GM19397 (cell line): Measurements from ENCODE around the gene KCNN3.

Experiments used
- ATAC-seq: cut with Tn5 transposase; IDR thresholded peaks from one replicate; pipeline ENCODE4 v1.9.1; 2021; ENCODE audit warnings: mild to moderate bottlenecking, moderate library complexity; ENCODE audit not compliant: unreplicated experiment

KCNN3 gene

GRCh38 chr1:154753426-154753825, 116.7 kb downstream of the KCNN3 start:
- no peak for ATAC-seq

GRCh38 chr1:154752273-154753030, 117.6 kb downstream of the KCNN3 start:
- no peak for ATAC-seq

DNA sequence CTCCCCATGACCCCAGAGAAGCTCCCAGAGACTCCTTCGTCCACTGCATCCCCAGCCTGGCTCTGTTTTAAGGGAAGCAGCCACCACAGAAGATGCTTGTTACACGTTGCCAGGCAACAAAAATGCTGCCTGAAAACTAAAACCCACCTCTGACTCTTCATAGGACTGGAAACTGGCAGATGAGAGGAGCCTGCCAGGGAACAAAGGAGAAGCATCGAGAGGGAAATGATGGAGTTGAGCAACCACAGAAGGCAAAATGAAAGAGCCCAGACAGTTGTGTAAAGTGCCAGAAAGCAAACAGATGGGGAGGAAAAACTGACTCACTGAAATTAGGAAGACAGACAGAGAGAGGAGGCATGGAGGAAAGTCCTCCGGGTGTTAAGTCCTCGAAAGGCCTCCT, 118.4 kb downstream of the KCNN3 start:
- ATAC-seq: no peak

DNA sequence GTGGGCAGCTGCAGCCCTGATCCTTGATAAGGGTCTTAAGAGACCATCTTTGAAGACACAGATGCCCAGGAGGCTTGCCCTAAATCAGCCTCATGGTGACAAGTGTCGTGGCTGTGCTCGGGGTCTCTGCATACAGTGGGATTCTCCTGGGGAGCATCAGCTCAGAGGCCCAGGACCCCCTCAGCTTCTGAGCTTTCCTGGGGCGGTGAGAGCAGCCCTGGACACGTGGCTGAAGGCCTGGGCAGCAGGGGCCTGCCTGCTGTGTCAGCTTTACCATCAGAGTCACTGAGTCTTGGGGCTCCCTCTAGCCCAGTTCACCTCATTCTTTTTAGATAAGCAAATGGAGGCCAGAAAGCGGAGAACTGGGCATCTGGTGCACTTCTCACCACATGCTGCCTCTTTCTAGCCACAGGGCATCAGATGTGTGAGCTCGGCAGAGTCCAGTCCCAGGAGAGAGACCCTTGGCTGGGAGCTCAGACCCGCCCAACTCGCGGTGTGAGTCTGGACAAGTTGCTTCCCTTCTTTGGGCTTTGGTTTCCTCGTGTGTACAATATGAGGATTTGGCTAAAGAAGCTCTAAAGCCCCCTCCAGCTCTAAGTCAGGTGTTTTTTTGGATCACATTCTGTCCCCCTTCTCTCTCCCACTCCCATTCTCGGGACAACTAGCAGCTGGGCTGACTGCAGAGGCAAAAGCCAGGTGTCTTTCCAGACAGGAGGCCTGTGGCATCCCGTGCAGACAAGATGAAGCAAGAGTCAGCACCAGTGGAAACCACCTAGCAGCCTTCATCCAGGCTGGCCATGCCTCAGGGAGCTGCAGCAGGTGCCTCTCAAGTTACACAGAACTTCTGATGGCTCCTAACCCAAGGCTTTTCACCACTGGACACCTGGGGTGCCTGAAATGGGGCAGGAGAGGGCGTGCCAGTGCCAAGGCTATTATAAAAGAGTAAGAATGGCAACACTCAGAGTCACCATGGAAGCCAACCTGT, 119.1 kb downstream of the KCNN3 start:
- ATAC-seq: no peak

DNA sequence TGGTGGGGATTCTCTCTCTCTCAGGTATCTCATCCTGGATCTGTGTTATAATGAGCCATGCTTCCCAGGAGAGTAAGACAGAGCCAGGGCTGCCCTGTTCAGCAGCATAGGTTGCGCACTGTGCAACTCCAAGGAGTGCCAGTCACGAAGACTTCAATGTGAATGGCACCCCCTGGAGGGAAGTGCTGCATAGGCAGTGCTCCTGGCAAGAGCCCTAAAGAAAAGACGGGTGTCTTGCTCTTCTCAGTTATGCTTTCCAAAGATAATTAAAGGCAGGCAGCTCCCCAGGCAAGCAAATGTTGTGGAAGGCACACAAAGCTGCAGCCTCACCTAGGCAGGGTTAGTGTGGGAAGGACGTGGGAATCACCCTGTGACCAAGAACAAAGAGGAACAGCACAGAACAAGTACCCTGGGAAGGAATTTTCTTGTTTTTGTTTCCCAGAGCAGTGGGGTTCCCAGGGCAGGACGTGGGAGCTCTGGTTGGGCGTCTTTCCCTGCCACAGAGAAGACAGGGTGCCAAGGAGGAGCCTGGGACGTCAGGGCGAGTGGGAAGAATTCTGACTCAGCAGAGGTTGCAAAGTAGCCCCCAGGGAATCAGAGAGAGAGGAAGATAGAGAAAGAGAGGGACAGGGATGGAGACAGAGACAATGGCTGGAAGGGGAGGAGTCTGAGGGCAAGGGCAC, 120.9 kb downstream of the KCNN3 start:
- no peak for ATAC-seq

GRCh38 chr1:154748405-154748775, 121.7 kb downstream of the KCNN3 start:
- ATAC-seq: no peak

DNA sequence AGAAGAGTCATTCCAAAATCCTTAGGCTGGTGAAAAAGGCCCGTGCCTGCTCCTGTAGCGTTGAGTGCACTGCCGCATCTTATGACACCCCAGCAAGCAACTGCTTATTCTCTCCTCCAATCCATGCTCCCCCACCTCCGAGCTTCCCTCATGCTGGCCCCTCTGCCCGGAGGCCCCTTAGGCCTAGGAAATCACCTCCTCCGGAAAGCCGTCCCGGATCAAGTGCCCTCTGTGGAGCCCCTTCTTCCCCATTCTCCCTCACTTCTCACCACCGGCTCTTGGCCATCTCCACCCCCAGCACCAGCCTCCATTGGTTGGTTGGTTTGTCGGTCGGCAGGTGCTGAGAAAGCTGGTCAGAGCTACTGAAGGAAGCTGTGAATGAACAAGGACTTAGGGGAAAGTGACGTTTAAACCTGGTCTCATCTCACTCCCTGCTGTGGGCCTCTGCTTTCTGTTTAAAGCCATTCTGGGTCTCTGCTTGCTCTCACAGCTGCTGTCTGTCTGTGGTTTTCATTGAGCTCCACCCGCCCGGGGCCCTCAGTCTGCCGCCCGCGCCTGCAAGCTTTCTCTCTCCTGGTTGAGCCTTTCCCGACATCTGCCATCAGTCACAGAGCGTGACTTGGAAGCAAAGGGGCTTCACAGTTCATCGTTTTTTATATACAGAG, 122.2 kb downstream of the KCNN3 start:
- peak; percentile 72 for ATAC-seq

DNA sequence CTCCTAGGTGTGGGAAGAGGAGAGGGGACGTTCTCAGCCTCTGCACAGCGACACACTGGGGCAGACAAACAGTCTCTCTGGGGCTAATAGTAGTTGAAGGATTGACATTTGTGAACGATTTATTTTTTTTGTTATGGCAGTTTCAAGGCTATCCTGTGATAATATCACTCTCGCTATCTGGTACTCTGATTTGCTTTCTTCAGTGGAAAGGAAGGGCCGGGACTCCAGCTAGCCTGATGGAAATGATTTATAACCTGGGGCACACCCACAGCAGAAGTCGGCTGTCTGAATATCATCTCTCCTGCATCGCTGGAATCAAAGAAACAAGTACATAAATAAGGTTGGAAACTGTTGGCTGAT, 122.7 kb downstream of the KCNN3 start:
- ATAC-seq: no peak

GRCh38 chr1:154746622-154747299, 123.3 kb downstream of the KCNN3 start:
- ATAC-seq: no peak

- no peak for ATAC-seq
Observed at GRCh38 chr1:154745750-154746425, 124.2 kb downstream of the KCNN3 start.

- ATAC-seq: no peak
Observed at GRCh38 chr1:154745286-154745731, 124.8 kb downstream of the KCNN3 start.

GRCh38 chr1:154744352-154745035, 125.6 kb downstream of the KCNN3 start:
- ATAC-seq: no peak

DNA sequence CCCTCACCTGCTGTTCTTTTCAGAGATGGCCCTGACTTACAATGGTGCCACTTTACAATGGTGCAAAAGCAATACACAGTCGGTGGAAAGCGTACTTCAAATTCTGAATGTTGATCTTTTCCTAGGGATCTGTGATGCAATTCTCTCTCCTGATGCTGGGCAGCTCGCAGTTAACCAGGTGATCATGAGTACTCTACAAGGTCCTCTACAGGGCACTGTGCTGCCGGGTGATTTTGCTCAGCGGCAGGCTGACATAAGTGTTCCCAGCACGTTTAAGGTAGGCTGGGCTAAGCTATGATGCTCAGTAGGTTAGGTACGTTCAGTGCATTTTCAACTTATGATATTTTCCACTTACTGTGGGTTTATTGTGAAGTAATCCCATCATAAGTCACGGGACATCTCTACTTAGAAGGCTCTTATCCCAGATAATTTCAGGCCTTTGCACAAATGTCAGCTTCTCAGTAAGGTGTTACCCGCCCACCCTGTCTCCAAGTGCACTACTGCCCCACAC, 126.5 kb downstream of the KCNN3 start:
- no peak for ATAC-seq

- no peak for ATAC-seq
Observed at GRCh38 chr1:154742606-154743005, 127.5 kb downstream of the KCNN3 start.

GRCh38 chr1:154741741-154742495, 128.2 kb downstream of the KCNN3 start:
- no peak for ATAC-seq

GRCh38 chr1:154741327-154741726, 128.8 kb downstream of the KCNN3 start:
- no peak for ATAC-seq

DNA sequence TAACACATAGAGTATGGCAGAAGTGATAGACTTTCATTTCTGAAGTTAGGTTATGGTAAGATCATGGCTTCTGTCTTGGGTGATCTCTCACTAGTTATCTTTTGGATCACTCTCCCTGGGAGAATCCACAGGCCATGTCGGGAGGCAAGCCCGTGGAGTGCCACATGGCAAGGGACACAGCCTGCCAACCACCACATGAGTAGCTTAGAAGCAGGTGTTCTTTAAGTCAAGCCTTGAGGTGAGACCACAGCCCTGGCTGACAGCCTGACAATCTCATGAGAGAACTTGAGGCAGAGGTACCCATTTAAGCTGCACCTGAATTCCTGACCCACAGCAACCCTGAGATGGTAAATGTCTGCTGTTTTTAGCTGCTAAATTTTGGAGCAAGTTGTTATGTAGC, 130.4 kb downstream of the KCNN3 start:
- ATAC-seq: no peak

GRCh38 chr1:154736841-154737240, 133.2 kb downstream of the KCNN3 start:
- no peak for ATAC-seq
